ENCODE results near the gene ANO4.
"Not testable (repeated sequence)": the region's sequence is repeated elsewhere in the genome, so short reads cannot be mapped to it uniquely, and the experiment has no call there.

Gene ANO4

DNA sequence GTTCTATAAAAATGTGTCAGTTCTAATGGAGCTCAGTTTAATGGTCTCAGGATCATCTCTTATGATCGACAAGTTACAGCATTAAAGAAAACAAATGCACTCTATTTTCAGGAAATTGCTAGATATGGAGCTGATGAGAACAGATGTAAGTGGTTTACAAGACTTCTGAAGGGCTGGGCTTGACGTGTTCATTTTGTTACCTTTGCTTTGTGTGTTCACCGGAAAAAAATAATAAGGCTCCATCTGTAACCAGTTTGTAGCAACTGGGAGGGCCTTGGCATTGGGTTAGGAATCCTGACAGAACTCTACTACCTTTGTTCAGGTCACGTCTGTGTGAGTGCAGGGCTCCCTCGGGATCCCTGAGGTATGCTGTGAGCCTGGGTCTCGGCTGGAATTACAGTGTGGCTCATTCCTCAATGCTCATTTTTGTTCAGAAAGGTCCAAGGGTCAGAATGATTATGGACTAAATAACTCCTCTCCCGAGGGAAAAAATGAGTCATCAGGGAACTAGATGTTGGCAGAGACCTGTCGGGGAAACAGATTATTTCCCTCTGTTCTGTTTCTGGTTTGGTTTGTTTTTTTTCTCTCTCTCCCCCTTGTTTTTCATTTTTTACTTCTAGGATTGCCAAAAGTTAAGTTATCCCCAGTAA lies 257.4 kb downstream of the ANO4 start:
- DNase-seq = no peak

DNA sequence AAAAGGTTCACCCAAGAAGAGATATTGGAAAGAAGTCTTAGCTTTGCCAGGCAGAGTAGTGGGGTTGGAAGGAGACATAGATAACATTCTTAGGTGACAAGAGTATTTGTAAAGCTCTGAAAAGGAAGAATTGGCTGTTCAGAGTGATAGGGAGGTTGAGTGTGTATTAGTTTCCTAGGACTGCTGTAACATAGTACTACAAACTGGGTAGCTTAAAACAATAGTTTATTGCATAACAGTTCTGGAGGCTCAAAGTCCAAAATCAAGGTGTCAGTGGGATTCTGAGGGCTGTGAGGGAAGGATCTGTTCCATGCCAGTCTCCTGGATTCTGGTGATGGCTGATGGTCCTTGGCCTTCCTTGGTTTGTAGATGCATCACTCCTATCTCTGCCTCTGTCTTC lies 258.6 kb downstream of the ANO4 start:
- no peak for DNase-seq

DNA sequence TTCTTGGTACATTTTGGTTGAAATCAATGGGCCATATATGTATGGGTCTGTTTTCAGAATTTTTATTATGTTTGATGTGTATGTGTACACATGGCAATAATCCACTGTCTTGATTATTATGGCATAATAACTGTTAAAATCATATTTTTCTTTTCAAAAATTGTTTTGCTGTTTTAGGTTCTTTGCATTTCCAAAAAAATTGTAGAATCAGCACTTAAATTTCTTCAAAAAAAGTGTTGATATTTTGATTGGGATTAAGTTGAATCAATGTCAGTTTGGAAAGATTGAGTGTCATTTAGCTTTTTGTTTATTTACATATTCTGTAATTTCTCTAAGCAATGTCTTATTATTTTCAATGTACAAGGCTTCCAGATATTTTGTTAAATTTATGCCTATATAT lies 261.4 kb downstream of the ANO4 start:
- no peak for DNase-seq

DNA sequence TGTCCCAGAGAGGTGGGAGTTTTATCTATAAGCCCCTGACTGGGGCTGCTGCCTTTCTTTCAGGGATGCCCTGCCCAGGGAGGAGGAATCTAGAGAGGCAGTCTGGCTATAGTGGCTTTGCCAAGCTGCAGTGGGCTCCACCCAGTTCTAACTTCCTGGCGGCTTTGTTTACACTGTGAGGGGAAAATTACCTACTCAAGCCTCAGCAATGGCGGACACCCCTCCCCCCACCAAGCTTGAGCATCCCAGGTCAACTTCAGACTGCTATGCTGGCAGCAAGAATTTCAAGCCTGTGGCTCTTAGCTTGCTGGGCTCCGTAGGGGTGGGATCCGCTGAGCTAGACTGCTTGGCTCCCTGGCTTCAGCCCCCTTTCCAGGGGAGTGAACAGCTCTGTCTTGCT lies 267.9 kb downstream of the ANO4 start:
- not testable (repeated sequence) for DNase-seq

DNA sequence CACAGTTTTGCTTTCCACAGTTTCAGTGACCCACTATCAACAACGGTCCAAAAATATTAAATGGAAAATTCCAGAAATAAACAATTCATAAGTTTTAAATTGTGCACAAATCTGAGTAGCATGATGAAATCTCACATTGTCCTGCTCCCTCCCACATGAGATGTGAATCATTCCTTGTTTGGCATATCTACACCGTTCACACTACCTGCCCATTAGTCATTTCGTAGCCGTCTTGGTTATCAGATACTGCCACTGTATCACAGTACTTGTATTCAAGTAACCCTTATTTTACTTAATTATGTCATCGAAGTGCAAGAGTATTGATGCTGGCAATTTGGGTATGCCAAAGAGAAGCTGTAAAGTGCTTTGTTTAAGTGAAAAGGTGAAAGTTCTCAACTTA lies 270.1 kb downstream of the ANO4 start:
- DNase-seq = no peak

DNA sequence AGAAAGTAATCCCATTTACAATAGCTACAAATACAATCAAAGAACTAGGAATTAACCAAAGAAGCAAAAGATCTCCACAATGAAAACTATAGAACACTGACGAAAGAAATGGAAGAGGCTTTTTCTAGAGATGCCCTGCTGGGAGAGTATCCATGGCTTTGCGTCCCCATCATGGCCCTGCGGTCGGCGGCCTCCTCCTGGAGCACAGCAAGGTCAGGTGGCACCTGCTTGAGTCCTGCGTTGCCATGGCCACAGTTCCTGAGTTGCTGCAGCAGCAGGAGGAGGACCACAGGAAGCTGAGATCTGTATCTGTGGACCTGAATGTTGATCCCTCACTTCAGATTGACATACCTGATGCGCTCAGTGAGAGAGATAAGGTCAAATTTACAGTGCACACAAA lies 271.9 kb downstream of the ANO4 start:
- no peak for DNase-seq

DNA sequence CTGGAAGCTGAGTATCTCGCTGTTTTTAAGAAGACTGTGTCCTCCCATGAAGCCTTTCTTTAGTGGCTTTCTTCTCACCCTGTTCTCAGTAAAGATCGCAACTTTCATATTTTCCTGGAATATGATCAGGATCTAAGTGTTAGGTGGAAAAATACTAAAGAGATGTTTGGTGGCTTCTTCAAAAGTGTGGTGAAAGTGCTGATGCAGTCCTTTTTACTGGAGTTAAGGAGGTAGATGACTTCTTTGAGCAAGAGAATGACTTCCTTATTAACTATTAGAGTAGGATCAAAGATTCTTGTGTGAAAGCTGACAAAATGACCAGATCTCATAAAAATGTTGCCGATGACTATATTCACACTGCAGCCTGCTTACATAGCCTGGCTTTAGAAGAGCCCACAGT lies 273.8 kb downstream of the ANO4 start:
- no peak for DNase-seq

DNA sequence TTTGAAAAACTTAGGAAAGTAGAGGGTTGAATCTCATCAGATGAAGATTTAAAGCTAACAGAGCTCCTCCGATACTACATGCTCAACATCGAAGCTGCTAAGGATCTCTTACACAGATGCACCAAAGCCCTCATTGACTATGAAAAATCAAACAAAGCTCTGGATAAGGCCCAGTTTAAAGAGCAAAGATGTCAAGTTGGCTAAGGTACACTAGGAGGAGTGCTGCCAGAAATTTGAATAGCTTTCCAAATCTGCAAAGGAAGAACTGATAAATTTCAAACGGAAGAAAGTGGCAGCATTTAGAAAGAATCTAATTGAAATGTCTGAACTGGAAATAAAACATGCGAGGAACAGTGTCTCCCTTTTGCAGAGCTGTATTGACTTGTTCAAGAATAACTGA lies 274.3 kb downstream of the ANO4 start:
- no peak for DNase-seq

DNA sequence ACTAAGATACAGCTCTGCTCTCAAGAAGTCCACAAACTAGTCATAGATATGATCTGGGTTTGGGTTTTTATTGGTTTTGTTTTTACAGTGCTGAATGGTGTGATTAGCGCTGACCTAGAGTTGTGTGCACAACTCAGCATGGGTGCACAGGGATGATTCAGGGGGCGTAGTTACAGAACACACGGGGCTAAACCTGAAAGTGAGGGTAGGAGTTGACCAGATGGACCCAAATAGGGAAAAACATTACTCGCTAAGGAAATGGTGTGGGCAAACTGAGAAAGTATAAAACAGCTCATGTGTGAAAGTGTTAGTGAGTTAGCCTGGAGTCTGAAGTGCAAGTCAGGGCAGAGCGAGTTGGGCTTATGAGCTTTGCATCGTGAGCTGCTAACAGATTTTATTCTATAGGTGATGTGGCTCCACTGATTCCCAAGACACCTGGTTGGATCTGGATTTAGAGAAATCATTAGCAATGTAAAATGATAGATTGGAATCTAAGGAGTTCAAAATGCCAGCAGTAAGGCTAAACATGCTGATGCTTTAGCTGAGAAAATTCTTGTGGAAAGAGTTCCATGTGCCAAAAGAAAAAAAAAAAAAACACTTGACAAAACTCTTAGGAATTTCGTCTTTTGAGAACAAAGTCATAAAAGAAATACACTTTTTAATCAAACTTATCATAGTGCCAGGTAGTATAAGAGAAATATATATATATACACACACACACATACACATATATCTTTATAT lies 280.5 kb downstream of the ANO4 start:
- no peak for DNase-seq

DNA sequence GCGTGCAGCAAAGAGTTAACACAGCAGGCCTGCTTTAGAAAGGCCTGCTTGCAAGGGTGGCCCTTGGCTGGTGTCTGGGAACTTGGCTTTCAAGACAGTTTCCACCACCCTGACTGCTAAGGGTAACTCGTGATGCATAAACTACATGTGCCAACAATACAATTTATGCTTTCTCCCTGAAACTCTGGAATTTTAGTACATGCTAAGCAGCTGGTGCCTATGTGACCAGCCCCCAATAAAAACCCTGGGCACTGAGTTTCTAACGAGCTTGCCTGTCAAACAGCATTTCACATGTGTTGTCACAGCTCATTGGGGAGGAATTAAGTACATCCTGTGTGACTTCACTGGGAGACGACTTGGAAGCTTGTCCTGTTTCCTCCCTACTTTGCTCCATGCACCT lies 282.3 kb downstream of the ANO4 start:
- no peak for DNase-seq

DNA sequence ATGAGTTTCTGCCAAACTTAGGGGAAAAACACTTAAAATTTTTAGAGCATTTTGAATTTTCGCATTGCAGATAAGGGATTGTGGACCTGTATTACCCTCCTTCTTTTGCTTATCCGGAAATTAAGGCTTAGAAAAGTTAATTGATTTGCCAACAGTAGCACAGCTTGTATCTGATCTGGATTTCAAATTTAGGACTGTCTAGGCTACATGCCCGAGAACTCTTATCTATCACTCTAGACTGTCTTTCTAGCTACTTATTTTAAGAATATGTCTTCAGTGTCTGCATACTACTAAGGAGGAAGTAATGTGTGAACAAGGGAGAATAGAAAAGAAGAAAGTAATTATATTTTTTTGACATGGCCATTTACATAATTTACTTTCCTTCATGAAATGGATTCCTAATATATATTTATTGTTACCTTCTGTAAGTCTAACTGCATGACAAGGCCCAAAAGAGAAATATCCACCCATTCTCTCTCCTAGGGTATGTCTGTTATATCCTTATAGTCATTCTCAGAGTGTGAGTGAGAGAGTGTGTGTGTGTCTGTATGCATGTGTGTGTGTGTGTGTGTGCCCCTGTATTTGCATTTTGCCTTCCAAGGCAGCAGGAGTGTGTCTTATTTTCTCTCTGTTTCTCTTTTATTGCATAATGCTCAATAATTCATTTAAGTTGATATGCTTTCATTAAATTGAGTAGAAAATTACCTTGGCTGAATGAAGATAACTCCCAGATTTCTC lies 283.4 kb downstream of the ANO4 start:
- no peak for DNase-seq

DNA sequence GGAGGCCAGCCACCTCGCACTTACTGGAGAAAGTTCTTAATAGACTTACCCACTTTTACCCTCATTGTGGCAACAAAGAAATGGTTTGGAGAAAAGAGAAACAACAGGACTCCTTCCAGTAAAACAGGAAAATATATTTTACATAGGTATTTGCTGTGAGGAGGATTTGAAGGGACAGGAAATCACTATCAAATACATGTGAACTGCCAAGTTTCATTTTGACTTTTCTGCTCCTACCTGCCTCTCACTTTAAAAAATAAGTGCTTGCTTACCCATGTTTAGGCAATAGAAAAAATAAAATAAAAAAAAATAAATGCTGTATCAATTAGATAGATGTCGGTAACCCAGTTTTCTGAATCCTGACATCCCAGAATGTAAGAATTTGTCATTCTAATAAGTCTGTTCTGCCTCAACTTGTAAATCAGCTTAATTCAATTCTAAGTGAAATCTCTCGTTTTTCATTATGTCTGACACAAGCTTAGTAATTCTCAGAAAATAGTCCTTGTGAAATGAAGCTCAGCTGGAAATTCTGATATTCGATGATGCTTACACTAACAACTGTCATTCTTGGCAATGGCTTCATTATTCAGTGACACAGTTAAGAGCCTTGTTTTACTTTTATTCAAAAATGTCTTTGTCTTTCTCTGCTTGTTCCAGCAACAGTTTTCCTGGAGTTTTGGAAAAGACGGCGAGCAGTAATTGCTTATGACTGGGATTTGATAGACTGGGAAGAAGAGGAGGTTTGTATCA lies 284.1 kb downstream of the ANO4 start:
- no peak for DNase-seq

DNA sequence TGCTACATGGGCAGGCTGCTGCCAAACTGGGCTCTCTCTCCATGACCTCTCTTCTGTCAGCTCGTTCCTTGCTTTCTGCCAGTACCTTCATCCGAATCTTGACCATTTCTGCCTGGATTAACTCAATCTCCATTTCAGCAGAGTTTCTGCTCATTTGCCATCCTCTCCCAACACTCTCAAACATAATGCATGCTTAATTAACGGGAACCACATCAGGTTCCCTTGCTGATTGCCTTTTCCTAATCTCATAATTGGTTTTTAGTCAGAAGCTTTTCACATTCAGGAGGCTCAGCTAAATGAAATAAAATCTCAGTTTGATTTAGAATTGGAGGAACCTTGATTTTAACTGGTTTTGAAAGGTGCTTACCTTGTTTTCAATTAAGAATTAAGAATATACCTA lies 288.1 kb downstream of the ANO4 start:
- no peak for DNase-seq

DNA sequence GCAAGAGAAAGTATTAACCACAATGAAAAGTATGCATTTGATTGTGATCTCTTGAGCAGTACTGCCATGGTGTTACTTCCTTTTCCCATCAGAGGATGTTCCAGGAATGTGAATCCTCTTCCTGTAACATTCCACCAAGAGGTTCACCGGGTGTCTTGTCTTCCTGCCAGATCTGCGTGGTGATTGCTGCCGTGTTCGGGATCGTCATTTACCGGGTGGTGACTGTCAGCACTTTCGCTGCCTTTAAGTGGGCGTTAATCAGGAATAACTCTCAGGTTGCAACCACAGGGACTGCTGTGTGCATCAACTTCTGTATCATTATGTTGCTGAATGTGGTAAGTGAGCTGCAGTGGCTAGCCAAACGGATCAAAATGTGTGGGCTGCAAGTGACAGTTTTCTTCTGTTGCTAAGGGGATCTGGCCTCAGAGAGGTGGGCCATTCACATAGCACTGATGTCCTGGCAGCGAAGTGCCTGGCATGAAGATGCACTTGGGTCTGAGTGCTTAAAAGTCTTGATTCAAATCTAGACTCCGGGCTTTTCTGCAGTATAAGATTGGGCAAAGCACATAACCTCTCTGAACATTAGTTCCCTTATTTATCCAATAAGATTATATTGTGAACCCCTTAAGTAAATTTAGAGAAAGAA lies 292.0 kb downstream of the ANO4 start:
- DNase-seq = no peak

DNA sequence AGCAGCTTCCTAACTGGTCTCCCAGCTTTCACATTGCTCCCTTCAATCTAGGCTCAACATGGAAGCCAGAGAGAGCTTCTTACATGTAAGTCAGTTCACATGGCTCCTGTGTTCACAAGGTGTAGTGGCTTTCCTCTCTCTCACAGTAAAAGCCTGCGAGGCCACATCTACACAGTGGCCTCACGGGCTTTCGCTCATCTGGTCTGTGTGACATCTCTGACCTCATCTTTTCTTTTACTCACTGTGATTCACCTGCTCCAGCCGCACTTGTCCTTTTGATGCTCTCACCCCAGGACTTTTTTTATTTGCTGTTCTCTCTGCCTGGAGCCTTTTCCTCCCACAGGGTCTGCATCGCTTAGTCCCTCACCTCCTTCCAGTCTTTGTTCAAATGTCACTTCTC lies 293.3 kb downstream of the ANO4 start:
- DNase-seq = no peak

DNA sequence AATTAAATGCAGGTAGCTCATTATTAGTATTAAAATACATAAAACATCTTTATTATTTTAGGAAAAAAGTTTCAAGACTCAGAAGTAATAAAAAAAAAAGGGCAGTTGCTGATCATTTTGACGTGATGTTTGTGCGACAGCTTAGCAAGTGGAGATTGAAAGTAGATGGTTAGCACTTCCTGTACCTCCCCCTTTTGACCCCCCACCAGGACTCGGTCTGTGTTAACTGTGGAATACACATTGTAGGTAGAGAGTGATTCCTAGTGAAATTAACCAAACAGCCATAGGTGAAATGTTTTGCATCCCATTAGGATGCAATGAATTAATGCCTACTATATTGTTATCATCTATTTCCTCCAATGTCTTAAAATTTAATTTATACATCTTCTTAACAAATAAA lies 294.7 kb downstream of the ANO4 start:
- no peak for DNase-seq

DNA sequence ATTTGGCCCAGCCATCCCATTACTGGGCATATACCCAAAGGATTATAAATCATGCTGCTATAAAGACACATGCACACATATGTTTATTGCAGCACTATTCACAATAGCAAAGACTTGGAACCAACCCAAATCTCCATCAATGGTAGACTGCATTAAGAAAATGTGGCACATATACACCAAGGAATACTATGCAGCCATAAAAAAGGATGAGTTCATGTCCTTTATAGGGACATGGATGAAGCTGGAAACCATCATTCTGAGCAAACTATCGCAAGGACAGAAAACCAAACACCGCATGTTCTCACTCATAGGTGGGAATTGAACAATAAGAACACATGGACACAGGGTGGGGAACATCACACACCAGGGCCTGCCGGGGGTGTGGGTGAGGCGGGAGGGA lies 295.6 kb downstream of the ANO4 start:
- DNase-seq = not testable (repeated sequence)

DNA sequence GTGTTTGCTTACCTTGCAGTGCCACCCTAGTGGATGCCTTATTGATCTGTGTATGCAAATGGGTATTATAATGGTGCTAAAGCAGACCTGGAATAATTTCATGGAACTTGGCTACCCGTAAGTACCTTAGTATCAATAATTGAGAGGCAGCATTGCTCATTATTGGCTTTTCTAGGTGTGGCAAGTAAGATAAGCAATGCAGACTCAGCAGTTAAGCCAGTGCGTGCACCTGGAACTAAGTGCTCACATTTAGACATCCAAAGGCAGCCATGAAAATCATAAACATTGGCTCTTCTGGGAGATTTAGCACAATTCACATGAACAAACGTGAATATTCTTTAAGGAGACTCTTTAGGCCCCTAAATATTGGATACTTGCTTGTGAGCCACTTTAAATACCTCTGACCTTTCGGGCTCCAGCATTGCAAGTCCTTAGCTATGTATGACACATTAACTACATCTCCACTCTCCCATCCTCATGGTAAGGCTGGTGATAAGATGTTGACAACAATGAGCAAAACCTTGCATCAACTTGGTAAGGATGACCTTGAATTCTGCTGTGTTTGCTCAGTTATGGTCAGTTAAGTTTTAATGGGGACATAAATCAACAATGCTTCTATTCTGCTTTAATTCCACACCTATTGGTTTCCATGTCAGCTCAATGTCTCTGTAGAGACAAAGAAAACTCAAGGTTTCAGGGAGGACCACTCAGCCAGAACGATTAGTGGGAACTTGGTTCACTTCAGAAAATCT lies 303.4 kb downstream of the ANO4 start:
- no peak for DNase-seq

DNA sequence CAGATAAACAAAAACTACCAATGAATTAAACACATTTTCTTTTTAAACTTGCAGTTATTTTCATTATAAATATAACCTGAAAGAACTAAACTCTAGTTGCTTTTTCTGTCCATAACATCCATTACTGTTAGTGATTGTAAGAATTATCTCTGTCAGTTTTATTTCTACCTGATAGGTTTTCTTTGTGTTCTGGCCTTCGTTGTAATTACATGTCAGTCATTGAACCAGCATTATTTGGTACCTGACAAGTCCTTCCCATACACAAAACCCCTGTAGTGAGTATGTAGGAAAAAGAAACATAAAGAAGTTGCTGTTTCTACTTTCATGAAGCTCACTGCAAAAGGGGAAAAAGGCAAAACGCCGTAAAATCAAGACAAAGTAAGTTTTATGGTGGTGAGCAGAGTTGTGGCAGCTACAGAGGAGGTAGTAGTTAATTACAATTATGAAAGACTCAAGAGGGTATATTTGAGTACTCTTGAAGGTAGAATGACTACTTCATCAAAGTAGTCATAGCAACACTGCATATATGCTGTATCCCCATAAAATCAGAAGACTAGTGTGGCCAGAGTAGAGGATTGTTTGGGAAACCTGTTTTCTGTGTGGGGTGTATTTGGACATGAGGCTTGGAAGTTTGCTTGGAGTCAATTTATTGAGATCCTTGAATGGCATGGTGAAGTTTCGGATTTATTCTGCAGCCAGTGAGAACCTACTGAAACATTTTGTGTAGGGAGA lies 312.6 kb downstream of the ANO4 start:
- DNase-seq = no peak

DNA sequence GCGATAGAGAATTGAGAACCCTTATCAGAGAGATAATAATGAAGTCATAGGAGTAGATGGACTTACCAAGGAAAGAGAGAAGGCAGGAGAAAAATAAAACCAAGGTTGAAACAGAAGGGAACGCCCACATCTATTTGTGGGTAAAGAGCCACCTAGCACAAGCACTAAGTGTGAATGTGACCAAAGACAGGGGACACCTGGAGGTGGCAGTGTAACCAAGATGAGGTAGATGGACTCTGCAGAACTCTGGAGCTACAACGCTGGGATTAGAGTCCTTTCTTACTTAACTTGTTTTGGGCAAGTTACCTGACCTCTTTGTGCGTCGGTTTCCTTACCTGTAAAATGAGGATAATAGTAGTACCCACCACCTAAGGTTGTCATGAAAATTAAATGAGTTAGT lies 313.6 kb downstream of the ANO4 start:
- DNase-seq = no peak

DNA sequence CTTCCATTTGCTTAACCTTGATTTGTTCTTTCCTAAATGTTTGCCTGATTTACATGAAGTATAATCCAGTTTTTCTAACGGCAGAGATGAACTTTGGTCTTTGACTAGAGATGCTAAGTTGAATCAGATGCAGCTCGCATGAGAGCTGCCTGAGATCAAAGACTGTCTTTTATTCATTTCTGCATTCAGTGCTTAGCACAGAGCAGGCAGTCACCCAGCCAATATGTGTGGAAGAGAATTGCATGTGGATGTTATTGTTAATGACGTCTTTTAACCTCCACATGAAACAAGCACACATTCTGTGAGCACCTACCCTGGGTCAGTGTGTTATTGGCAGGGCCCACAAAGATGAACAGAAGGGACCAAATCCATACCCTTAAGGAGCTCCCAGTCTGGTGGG lies 316.3 kb downstream of the ANO4 start:
- no peak for DNase-seq

Measured in activated gamma-delta T cell (primary cell).